Measurements from ENCODE around the gene SLC47A1. TPM values are rescaled to one million over a fixed set of nuclear protein-coding genes. Genes with fewer than 3 reads are reported as not detected.
A peak's percentile ranks its signal among the peaks of the same experiment; 100 is the strongest.

Gene SLC47A1
- total and polyA plus RNA-seq, 2 of the 8 experiments (the other 6 are each of a cell fraction or from before 2014, with no cell fraction given), result 1.5 to 3.6 TPM

DNA sequence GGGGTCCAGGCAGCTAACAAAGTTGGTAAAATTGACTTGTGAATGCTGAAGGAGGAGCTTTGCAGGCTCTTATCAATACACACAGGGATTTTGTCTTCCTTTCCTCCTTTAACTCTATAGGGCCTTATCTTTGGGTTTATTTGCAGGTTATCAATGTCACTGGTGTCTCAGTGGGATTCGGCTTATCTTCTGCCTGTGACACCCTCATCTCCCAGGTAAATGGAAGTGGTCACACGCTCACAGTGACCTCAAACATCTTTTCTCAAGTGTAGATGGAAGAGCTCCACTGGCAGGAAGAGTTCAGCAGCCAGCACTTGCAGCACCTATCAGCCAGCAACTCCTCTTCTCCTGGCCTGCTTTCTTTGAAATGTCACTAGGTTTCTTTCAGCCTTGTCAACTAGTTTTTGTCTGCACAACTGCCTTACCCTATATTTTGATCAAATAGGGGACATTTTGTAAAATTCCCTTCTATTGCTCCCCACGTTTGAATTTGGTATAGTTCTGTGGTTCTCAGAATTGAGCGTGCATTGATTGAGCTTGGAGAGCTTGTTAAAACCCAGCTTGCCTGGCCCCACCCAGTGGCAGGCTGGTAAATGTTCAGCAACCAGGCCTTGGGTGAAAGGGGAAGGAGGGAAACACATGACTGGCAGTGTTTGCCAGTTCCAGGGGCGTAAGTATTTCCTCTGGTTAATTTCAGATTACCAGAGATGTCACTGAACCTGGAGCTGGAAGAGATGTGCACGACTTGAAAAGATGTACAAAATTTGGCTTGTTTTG, 12.8 kb downstream of the SLC47A1 start:
- DNase-seq (ENCODE audit: low read depth in 1 of 2, low spot score in 2 of 2) (no peak), FAIRE-seq (no peak)
- Histone ChIP-seq H3K4me1 (replicated peaks in 1 of 4; ENCODE audit: control insufficient read depth in 3 of 4, insufficient read depth in 4 of 4, low read length in 3 of 4) (peaks cover 0 to 6% (median 3%) of the 10 kb centered on the region in 4 experiments; a peak in 6 of 7 replicates), H3K23ac (ENCODE audit: insufficient read length) (no peak overlapping the region), H3K79me2 (ENCODE audit: control insufficient read depth in 1 of 2, insufficient read depth in 2 of 2, low read length in 2 of 2) (no peaks in the 10 kb centered on the region), H3K36me3 (ENCODE audit: control insufficient read depth in 2 of 4, insufficient read depth in 4 of 4, low read length in 3 of 4) (no peaks in the 10 kb centered on the region), H3K23me2 (ENCODE audit: low read depth, low read length) (no peaks in the 10 kb centered on the region), H3K27me3 (replicated peaks in 1 of 4; ENCODE audit: control insufficient read depth in 3 of 4, extremely low read depth in 1 of 4, insufficient read depth in 3 of 4, low read length in 3 of 4) (no peaks in the 10 kb centered on the region), H2BK20ac (ENCODE audit: low read length) (no peak overlapping the region), H3K9me3 (ENCODE audit: insufficient read depth in 2 of 2, low read depth in 1 of 2, low read length in 1 of 2) (no peaks in the 10 kb centered on the region), H4K20me1 (replicated peaks in 1 of 2; ENCODE audit: control insufficient read depth in 1 of 2, insufficient read depth in 2 of 2, low read length in 2 of 2) (no peaks in the 10 kb centered on the region), H3K79me1 (ENCODE audit: low read depth, low read length) (no peaks in the 10 kb centered on the region), H2AK5ac (ENCODE audit: low read depth, low read length) (no peak overlapping the region), H2AFZ (ENCODE audit: low read length) (no peak overlapping the region), H2BK5ac (ENCODE audit: low read depth, low read length) (no peak overlapping the region), H3K9ac (replicated peaks in 1 of 4; ENCODE audit: extremely low read depth in 1 of 4, low read depth in 3 of 4, low read length in 3 of 4) (no peak overlapping the region), H3K4me2 (ENCODE audit: insufficient read depth in 1 of 2, low read depth in 2 of 2, low read length in 2 of 2) (no peak overlapping the region), H4K91ac (replicated peaks; ENCODE audit: insufficient read length, low read length) (no peak overlapping the region), H3K27ac (ENCODE audit: low read depth, low read length) (no peak overlapping the region), H2BK12ac (ENCODE audit: low read depth, low read length) (no peak overlapping the region), H4K5ac (ENCODE audit: insufficient read length, low read depth, low read length) (no peak overlapping the region), H2BK15ac (ENCODE audit: low read length) (no peak overlapping the region), H4K8ac (ENCODE audit: extremely low read depth, insufficient read depth, low read length) (no peak overlapping the region), H3K4ac (replicated peaks; ENCODE audit: insufficient read length, low read depth, low read length) (no peak overlapping the region), H3K14ac (ENCODE audit: insufficient read length) (no peak overlapping the region), H3K56ac (replicated peaks; ENCODE audit: insufficient read length, low read depth, low read length) (no peak overlapping the region), H3K18ac (ENCODE audit: extremely low read depth, low read length) (no peak overlapping the region), H3K4me3 (ENCODE audit: extremely low read depth in 1 of 4, insufficient read depth in 2 of 4, low read depth in 3 of 4, low read length in 4 of 4) (no peak overlapping the region), H2BK120ac (replicated peaks; ENCODE audit: low read depth, low read length) (no peak overlapping the region)
- CTCF ChIA-PET (ENCODE audit: partially characterized antibody), result interaction anchor here (0.5 to 2.1 kb wide), 14 partner anchors 10 to 220 kb away, joined by 3 to 12 read pairs (median 4); partner anchors contain the start of gene B9D1
- 77% methylated on average over 6 of the region's 6 CpGs; no CpG with 5 or more reads in 1 of the 2 experiments for WGBS, 2 experiments (ENCODE audit: extremely low coverage in 1 of 2, insufficient coverage in 1 of 2, insufficient read length in 1 of 2, insufficient replicate concordance in 2 of 2, low coverage in 1 of 2, low lambda C conversion rate in 2 of 2, missing lambda C conversion rate in 1 of 2)
- no peak for TF ChIP-seq KDM1A (IDR thresholded peaks at IDR 0.05; ENCODE audit: borderline replicate concordance, low read length)
- TF ChIP-seq RAD21 (IDR thresholded peaks at IDR 0.05 in 1 of 2, conservative IDR thresholded peaks at IDR 0.05 in 1 of 2; ENCODE audit: low read depth in 2 of 2, low read length in 2 of 2), result peak; percentile 29 to 45; a peak in 3 of 4 replicates
- TF ChIP-seq, protein P1, sequence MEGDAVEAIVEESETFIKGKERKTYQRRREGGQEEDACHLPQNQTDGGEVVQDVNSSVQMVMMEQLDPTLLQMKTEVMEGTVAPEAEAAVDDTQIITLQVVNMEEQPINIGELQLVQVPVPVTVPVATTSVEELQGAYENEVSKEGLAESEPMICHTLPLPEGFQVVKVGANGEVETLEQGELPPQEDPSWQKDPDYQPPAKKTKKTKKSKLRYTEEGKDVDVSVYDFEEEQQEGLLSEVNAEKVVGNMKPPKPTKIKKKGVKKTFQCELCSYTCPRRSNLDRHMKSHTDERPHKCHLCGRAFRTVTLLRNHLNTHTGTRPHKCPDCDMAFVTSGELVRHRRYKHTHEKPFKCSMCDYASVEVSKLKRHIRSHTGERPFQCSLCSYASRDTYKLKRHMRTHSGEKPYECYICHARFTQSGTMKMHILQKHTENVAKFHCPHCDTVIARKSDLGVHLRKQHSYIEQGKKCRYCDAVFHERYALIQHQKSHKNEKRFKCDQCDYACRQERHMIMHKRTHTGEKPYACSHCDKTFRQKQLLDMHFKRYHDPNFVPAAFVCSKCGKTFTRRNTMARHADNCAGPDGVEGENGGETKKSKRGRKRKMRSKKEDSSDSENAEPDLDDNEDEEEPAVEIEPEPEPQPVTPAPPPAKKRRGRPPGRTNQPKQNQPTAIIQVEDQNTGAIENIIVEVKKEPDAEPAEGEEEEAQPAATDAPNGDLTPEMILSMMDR (IDR thresholded peaks at IDR 0.05; ENCODE audit: control extremely low read depth in 1 of 3, insufficient read depth in 1 of 3, low read depth in 1 of 3, low read length in 3 of 3), result peak; percentile 34 to 39 (median 38); a peak in 3 of 4 replicates
- POLR2A ChIA-PET (ENCODE audit: partially characterized antibody), result interaction anchor here (1.0 to 1.5 kb wide), 2 partner anchors 9 to 12 kb away, joined by 4 to 6 read pairs; partner anchors contain the start of gene SLC47A1

Measured in H1 (cell line).